Suppressor macrophage treated with lipopolysaccharide for 4 hours (primary cell): Measurements from ENCODE around the gene SNX2.
"Not testable (repeated sequence)": the region's sequence is repeated elsewhere in the genome, so short reads cannot be mapped to it uniquely, and the experiment has no call there.

Experiments
- DNase-seq: peaks from one replicate; pipeline ENCODE4 v3.0.0-alpha.2; 2020

The SNX2 gene

GRCh38 chr5:122774861-122775549, at the start of gene SNX2:
SNX2 (plus strand) TSS chr5:122775080; CDS start chr5:122775104, 24 bp downstream.
- DNase-seq: peak; percentile 97

- DNase-seq: no peak
Observed at GRCh38 chr5:122727112-122727541, 47.8 kb upstream of the SNX2 start.

- peak; percentile 36 for DNase-seq
Observed at GRCh38 chr5:122730037-122730436, 44.8 kb upstream of the SNX2 start.

GRCh38 chr5:122730456-122730855, 44.4 kb upstream of the SNX2 start:
- DNase-seq: peak; percentile 64

- no peak for DNase-seq
Observed at GRCh38 chr5:122736086-122736845, 38.6 kb upstream of the SNX2 start.

- DNase-seq: no peak
Observed at GRCh38 chr5:122738088-122738487, 36.8 kb upstream of the SNX2 start.

- no peak for DNase-seq
Observed at GRCh38 chr5:122741681-122742080, 33.2 kb upstream of the SNX2 start.

- no peak for DNase-seq
Observed at GRCh38 chr5:122743261-122743660, 31.6 kb upstream of the SNX2 start.

GRCh38 chr5:122745597-122745996, 29.3 kb upstream of the SNX2 start:
- DNase-seq: no peak

- no peak for DNase-seq
Observed at GRCh38 chr5:122749886-122750285, 25.0 kb upstream of the SNX2 start.

GRCh38 chr5:122751293-122751782, 23.5 kb upstream of the SNX2 start:
- no peak for DNase-seq

GRCh38 chr5:122753500-122753899, 21.4 kb upstream of the SNX2 start:
- no peak for DNase-seq

- no peak for DNase-seq
Observed at GRCh38 chr5:122755783-122756182, 19.1 kb upstream of the SNX2 start.

GRCh38 chr5:122756264-122756911, 18.5 kb upstream of the SNX2 start:
- peak; percentile 87 for DNase-seq

- DNase-seq: no peak
Observed at GRCh38 chr5:122757285-122757684, 17.6 kb upstream of the SNX2 start.

GRCh38 chr5:122759241-122760070, 15.4 kb upstream of the SNX2 start:
- peak; percentile 16 for DNase-seq

- no peak for DNase-seq
Observed at GRCh38 chr5:122760236-122760635, 14.6 kb upstream of the SNX2 start.

- peak; percentile 25 for DNase-seq
Observed at GRCh38 chr5:122761115-122761514, 13.8 kb upstream of the SNX2 start.

GRCh38 chr5:122761896-122762295, 13.0 kb upstream of the SNX2 start:
- not testable (repeated sequence) for DNase-seq

GRCh38 chr5:122766130-122766529, 8.8 kb upstream of the SNX2 start:
- DNase-seq: no peak

GRCh38 chr5:122770477-122770876, 4.4 kb upstream of the SNX2 start:
- DNase-seq: peak; percentile 15

GRCh38 chr5:122772446-122772845, 2.4 kb upstream of the SNX2 start:
- DNase-seq: no peak

GRCh38 chr5:122773619-122774018, 1.3 kb upstream of the SNX2 start:
- peak; percentile 56 for DNase-seq
